Muscle of back (tissue), 10 donors: ENCODE results near the gene STYK1. TPM values are rescaled to one million over a fixed set of nuclear protein-coding genes. Genes with fewer than 3 reads are reported as not detected.

ENCODE experiments used
- polyA plus RNA-seq, 10 donors: library from polyadenylated mRNA; unstranded; fragments of 120-200 nt; gene quantifications; one replicate each; pipeline ENCODE4 v1.2.1, GENCODE V29; 2013; ENCODE audit not compliant: insufficient read length in 10 of 10

Gene STYK1
- polyA plus RNA-seq, 10 donors: 0.07 to 0.19 (median 0.14) TPM; not detected in 7

Other genes starting within 250 kb of the STYK1 start
- gene KLRC2, start 238.0 kb downstream of the STYK1 start, polyA plus RNA-seq: under 1 TPM in 3 of 10 donors, not detected in 7; 0.29 to 0.56 (median 0.47) TPM
- gene KLRC1, start 220.7 kb downstream of the STYK1 start, polyA plus RNA-seq: 1 to 10 TPM in 2 of 10 donors, under 1 TPM in 6, not detected in 2; 0.21 to 1.5 (median 0.38) TPM
- 1 to 10 TPM in 5 of 10 donors, under 1 TPM in 5; 0.38 to 7.6 (median 0.95) TPM for gene EIF2S3B, start 168.2 kb downstream of the STYK1 start, polyA plus RNA-seq
- 10 to 100 TPM; 26.9 to 37.5 (median 29.4) TPM for gene MAGOHB, start 60.4 kb downstream of the STYK1 start, polyA plus RNA-seq
- gene YBX3, start 49.3 kb upstream of the STYK1 start, polyA plus RNA-seq: 1,000 to 10,000 TPM in 2 of 10 donors, 100 to 1,000 TPM in 8; 583 to 1,085 (median 921) TPM
- not detected for gene TAS2R7, start 128.6 kb upstream of the STYK1 start, polyA plus RNA-seq
- not detected for gene TAS2R8, start 133.2 kb upstream of the STYK1 start, polyA plus RNA-seq
- not detected for gene TAS2R9, start 136.1 kb upstream of the STYK1 start, polyA plus RNA-seq
- 1 to 10 TPM in 5 of 10 donors, under 1 TPM in 5; 0.30 to 1.5 (median 0.99) TPM for gene TAS2R10, start 152.3 kb upstream of the STYK1 start, polyA plus RNA-seq
- gene PRR4, start 175.4 kb upstream of the STYK1 start, polyA plus RNA-seq: 1 to 10 TPM; 1.1 to 9.2 (median 2.6) TPM
- 10 to 100 TPM in 3 of 10 donors, 1 to 10 TPM in 7; 5.1 to 12.9 (median 7.5) TPM for gene PRH1, start 210.2 kb upstream of the STYK1 start, polyA plus RNA-seq
- gene TAS2R13, start 235.5 kb upstream of the STYK1 start, polyA plus RNA-seq: under 1 TPM in 3 of 10 donors, not detected in 7; 0.11 to 0.18 (median 0.15) TPM